C4-2B (cell line): ENCODE measurements around the gene GMPR.
A peak's percentile ranks its signal among the peaks of the same experiment; 100 is the strongest.

ENCODE experiments used
- CTCF ChIP-seq: fragments of 450-650 bp; conservative IDR thresholded peaks from 2 replicates; pipeline ENCODE4 v1.5.1; 2017; ENCODE audit warnings: mild to moderate bottlenecking
- ZFX ChIP-seq: fragments of 450-650 bp; IDR thresholded peaks from 2 replicates; pipeline ENCODE4 v1.6.1; 2017

- TF ChIP-seq CTCF = peak; percentile 93
- no peak for TF ChIP-seq ZFX
Observed at GRCh38 chr6:16316741-16317251, 78.4 kb downstream of the GMPR start.
